ENCODE data around the gene CORO7.
"Not testable (repeated sequence)": the region's sequence is repeated elsewhere in the genome, so short reads cannot be mapped to it uniquely, and the experiment has no call there.

The CORO7 gene

GRCh38 chr16:4336701-4337539 lies 79.5 kb downstream of the CORO7 start:
- DNase-seq (ENCODE audit: low spot score) = no peak

DNA sequence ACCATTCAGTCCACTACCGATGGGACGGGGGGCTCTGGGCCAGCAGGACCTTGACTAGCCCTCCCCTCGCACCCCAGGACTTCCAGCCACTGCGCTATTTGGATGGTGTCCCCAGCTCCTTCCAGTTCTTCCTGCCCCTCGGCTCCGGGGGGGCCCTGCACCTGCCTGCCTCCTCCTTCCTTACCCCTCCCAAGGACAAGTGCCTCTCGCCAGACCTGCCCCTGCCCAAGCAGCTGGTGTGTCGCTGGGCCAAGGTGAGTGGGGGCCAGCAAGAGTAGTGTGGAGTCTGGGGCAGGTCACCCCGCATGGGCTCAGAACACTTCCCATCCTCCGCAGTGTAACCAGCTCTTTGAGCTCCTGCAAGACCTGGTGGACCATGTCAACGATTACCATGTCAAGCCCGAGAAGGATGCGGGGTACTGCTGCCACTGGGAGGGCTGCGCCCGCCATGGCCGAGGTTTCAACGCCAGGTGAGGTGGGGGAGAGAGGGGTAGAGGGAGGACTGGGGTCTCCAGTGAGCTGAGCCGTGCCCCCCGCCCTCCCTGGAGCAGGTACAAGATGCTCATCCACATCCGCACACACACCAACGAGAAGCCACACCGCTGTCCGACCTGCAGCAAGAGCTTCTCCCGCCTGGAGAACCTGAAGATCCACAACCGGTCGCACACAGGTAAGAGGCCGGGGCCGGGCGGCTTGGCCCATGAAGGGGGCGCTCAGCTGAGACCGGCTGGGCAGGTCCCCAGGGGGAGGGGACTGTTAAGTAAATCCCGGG lies 81.5 kb downstream of the CORO7 start:
- no peak for DNase-seq (ENCODE audit: low spot score)

DNA sequence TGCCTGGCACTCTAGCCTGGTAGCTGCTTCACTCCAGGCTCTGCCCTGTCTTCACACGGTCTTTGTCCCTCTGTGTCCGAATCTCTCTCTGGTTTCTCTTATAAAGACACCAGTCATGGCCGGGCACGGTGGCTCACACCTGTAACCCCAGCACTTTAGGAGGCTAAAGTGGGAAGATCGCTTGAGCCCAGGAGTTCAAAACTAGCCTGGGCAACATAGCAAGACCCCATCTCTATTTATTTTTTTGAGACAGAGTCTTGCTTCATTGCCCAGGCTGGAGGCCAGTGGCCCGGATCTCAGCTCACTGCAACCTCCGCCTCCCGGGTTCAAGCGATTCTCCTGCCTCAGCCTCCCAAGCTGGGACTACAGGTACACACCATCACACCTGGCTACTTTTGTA lies 82.7 kb downstream of the CORO7 start:
- DNase-seq (ENCODE audit: low spot score) = not testable (repeated sequence)

GRCh38 chr16:4333308-4333638 lies 83.1 kb downstream of the CORO7 start:
- DNase-seq (ENCODE audit: low spot score) = no peak

GRCh38 chr16:4332623-4333307 lies 83.6 kb downstream of the CORO7 start:
- no peak for DNase-seq (ENCODE audit: low spot score)

GRCh38 chr16:4332083-4332482 lies 84.3 kb downstream of the CORO7 start:
- no peak for DNase-seq (ENCODE audit: low spot score)

- DNase-seq (ENCODE audit: low spot score) = peak; percentile 73
Measured at GRCh38 chr16:4330277-4330874, 86.0 kb downstream of the CORO7 start.

DNA sequence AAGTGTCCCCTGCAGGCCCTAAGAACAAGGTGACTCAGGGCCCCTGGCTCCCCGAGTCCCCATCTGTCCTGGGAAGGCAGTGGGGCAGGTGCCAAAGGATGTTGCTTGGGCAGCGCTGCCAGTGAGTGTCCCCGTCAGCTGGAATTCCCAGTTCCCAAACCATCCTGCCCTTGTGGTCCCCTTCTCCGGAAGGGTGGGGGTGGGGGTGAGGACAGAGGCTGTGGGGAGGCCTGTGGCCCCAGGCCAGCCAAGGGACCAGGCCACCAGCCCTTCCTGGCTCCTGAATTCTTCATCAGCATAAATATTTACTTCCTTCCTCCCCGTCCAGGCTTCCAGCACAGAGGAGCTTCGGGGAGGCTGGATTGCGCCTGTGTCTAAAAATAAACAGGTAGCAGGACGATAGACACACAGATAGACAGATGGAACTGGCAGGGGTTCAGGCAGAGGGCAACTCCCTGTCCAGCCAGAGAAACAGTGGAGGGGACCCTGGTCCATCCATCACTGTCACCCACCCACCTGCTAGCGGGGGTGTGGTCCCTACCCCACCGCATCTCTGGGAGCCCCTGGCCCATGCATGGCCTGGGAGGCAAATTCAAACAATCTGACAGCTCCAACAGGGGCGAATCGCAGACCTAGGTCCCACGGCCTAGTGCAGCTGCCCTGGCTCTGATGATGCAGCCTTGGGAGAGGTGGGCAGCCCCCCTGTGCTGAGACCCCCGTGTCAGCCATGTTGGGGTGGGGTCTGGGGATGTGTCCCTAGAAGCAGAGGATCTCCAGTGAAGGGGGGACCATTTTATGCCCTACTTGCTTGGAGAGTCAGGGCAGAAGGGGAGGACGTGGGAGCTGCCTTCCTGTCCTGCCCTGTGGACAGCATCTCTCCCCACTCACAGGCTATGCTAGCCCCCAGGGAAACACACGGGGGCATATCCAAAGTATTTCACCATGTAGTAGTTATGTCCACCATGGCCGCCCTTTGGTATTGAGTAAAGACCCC lies 87.3 kb downstream of the CORO7 start:
- DNase-seq (ENCODE audit: low spot score) = no peak

- DNase-seq (ENCODE audit: low spot score) = no peak
Measured at GRCh38 chr16:4328046-4328781, 88.2 kb downstream of the CORO7 start.

GRCh38 chr16:4327386-4328045 lies 88.9 kb downstream of the CORO7 start:
- no peak for DNase-seq (ENCODE audit: low spot score)

GRCh38 chr16:4325253-4325758 lies 91.1 kb downstream of the CORO7 start:
- no peak for DNase-seq (ENCODE audit: low spot score)

GRCh38 chr16:4324492-4325252 lies 91.7 kb downstream of the CORO7 start:
- DNase-seq (ENCODE audit: low spot score) = no peak

DNA sequence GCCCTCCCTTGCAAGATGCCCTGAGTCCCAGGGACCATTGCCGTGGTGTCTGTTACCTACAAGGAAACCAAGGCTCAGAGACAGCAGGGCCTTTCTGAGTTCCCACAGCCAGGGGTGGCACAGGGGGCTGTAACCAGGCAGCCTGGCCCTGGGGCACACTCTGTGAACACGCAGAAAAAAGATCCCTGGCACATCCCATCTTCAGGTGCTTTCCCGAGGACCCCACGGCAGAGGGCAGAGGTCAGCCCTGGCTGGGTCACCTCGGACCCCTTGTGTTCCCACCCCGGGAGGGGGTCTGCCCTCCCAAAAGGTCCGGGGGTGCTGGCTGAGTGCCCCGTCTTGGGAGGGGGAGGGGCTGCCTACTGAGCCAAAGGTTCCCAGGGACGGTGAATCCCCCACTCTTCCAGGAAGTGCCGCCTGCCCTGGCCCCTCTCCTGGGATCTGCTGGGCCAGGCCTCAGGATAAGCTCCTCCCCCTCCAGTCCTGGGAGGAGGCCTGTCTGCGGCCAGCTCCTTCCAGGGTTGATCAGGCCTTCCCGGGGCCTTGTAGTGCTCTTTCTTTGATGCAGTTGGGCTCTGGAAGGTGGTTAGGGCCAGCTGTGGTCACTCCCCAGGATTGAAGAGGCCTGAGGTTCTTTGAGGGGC lies 92.4 kb downstream of the CORO7 start:
- DNase-seq (ENCODE audit: low spot score) = peak; percentile 48

DNA sequence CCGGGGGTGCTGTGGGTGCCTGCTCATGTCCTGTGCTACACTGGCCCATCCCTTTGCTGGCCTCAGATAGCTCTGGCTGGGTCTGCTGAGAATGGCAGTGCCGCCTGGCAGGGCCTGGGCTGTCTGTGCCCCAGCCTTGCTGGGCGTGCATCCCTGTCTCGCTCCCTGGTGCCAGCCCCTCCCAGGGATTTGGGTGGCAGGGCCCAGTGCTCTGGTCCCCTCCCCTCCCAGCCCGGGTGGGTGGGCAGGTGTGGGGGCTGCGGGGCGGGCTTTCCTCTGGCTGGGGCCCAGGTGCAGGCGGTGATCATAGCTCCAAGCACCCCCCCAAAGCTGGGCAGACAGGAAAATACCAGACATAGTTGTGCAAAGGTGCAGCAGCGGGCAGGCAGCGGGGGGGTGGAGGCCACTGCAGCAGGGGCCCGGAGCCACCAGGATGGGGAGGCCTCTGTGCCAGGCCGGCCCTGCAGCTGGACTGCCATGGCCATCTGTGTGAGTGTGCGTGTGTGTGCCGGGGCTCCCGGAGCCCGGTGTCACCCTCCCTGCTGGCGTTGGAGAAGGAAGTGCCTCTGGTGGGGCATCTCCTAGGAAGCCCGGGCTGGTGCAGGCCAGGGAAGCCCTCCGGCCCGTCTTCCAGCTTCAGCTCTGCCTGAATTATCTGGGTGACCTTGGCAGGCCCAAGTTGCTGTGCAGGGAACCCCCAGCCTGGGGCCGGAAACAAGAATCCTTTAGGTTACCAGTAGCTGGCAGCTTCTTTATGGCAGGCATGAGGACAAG lies 93.1 kb downstream of the CORO7 start:
- no peak for DNase-seq (ENCODE audit: low spot score)

DNA sequence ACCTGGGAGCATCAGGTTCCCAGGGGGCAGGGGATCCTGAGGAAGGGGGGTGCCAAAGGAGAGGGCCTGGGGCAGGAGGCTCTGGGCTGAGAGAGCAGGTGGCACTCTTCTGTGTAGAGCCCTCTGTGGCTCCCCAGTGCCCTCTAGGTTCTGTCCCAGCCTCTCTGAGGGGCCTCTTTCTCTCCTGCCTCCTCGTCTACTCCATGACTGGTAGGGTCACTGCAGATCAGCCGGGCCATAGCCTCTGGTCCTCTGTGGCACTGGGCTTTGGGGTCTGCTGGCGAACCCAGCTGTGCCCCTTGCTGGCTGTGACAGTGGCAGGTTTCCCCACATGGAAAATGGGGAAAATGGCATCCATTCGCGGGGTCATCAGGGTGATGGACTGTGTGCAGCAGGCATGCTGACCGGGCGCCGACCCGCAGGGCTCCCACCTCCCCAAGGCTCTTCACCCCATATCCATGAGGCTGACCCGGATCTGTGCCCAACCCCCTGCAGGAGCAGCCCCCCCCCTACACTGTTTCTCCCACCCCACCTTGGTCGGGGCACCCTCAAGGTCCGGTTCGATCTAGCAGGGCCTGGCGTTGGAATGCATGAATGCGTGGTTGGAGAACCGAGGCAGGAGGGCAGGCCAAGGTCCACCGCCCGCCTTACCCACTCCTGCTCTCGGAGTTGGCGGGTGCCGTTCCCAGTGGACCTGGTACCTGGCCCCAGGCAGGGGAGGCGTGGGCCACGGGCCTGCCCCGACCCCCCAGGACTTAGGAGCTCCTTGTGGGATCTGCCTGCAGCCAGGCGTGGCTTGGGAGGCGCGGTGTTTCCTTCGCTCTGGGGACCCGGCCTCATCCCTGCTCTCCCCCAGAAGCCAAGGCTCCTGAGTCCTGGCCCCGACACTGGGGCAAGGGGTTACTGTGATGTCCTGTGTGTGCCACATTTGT lies 94.0 kb downstream of the CORO7 start:
- no peak for DNase-seq (ENCODE audit: low spot score)

GRCh38 chr16:4321286-4322120 lies 94.9 kb downstream of the CORO7 start:
- DNase-seq (ENCODE audit: low spot score) = no peak
